Stimulated activated CD4-positive, alpha-beta T cell treated with anti-CD3 and anti-CD28 coated beads, TNF-alpha, amount 100 ng/mL, for 24 hours (primary cell): ENCODE data around the gene MRPL1.
"Not testable (repeated sequence)": the region's sequence is repeated elsewhere in the genome, so short reads cannot be mapped to it uniquely, and the experiment has no call there.

Experiments used
- DNase-seq, 3 experiments: peaks; one replicate each; pipeline ENCODE4 v3.0.0-alpha.2; 2020; ENCODE audit warnings: low read depth in 3 of 3

MRPL1 gene

DNA sequence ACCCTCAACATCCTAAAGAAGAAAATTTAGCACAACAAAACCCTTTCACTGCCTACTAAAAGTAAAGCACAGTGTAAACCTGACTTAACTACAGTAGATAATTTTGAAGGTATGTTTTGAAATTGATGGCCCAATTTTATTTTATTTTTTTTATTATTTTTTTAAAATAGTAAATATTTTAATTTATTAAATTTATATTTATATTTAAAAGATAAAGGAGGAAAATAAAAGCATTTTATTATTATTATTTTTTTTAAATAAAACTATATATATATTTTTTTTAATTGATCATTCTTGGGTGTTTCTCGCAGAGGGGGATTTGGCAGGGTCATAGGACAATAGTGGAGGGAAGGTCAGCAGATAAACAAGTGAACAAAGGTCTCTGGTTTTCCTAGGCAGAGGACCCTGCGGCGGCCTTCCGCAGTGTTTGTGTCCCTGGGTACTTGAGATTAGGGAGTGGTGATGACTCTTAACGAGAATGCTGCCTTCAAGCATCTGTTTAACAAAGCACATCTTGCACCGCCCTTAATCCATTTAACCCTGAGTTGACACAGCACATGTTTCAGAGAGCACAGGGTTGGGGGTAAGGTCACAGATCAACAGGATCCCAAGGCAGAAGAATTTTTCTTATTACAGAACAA lies 120.4 kb downstream of the MRPL1 start:
- DNase-seq, result not testable (repeated sequence)

DNA sequence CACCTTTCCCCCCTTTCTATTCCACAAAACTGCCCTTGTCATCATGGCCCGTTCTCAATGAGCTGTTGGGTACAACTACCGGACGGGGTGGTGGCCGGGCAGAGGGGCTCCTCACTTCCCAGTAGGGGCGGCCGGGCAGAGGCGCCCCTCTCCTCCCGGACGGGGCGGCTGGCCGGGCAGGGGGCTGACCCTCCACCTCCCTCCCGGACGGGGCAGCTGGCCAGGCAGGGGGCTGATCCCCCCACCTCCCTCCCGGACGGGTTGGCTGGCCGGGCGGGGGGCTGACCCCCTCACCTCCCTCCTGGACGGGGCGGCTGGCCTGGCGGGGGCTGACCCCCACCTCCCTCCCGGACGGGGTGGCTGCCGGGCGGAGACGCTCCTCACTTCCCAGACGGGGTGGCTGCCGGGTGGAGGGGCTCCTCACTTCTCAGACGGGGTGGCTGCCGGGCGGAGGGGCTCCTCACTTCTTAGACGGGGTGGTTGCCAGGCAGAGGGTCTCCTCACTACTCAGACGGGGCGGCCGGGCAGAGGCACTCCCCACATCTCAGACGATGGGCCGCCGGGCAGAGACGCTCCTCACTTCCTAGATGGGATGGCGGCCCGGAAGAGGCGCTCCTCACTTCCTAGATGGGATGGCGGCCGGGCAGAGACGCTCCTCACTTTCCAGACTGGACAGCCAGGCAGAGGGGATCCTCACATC lies 121.1 kb downstream of the MRPL1 start:
- DNase-seq, result not testable (repeated sequence)

DNA sequence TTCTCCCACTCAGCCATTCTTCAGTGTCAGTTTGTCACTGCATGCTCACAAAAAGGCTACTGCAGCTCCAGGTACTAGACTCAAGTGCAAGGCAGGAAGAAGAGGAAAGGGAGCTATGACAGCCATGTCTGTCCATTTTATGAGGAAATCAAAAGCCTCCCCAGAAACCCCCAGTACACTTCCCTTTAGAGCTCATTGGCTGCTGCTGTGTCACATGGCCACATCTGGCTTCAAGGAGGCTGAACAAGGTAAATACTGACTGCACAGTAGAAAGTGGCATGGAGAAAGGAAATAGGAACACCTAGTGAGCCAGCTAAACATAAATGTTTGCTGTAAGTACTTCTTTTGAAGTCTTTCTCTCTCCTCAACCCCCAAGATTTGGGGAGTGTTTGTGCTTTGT lies 127.3 kb downstream of the MRPL1 start:
- no peak for DNase-seq

DNA sequence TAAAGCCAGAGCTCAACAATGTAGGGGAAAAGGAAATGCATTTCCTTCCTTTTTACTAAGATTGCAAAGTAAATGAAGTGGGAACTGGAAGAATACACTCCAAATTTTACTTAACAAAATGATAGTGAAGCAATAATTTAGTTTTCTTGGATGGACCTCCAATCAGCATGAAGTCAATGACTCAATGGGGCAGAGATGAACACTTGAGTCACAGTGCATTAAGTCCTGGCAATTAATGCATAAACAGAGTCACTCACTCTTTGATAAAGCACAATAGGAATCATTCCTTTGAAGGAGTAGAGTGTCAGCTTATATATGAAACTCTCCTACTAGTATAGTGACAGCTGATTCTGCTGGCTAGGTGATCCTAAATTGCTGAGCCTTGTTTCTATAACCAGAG lies 127.8 kb downstream of the MRPL1 start:
- no peak for DNase-seq

DNA sequence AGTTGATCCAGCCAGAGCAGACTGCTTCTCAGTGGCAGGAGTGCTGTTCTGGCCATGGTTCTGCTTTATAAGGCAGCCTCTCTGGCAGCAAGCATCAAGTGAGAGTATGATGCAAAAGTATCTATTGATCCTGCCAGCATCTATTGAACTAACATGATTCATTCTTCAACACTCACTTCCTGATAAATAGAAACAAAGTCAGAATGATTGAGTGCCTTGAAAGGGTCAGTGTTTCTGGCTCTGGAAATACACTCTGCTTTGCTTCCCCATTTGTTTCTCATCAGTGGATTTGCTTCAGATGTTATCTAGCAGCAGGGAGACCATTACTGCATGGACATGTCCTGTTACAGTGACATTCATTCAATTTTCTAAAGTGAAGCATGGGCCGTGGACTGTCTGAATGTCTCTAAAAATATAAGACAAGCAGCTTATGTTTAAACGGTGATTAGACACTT lies 128.3 kb downstream of the MRPL1 start:
- no peak for DNase-seq

DNA sequence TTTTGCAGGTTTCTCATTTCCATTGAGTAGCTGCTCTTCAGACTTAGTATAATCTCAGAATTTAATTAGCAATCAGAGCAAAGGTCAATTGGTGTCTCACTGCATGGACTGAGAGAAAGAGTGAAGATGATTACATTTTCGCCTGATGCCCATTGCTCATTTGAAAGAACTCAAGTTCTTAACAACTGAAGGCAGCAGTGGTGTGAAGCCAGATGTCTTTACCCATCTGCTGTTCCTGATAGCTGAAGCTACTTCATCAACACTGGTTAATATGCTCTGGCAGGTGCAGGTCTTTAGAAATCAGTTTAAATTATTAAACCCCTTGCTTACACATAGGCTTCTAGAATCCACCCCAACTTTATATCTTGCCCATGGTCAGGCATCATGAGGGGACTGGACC lies 130.0 kb downstream of the MRPL1 start:
- no peak for DNase-seq

DNA sequence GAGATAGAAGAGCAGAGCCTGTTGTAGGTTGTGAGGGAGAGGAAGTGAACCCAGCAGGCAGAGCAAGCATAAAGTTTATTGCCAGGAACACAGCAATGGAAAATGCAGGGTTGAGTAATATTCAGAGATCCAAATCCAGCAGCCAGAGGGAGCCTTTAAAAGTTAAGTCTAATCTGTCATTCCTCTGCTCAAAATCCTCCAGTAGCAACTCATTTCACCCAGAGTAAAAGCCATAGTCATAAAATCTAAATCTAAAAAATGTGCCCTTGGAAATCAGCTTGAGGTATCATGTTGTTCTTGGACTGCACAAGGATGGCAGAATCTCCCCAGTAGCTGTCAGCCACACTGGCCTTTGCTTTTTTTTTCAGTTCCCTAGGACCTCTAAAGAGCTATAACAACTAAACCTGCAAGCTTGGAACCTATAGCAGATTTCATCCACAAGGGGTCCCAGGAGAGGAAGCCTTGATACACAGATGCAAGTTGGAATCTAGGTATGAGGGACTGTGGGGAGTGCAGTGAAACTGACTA lies 131.6 kb downstream of the MRPL1 start:
- no peak for DNase-seq

DNA sequence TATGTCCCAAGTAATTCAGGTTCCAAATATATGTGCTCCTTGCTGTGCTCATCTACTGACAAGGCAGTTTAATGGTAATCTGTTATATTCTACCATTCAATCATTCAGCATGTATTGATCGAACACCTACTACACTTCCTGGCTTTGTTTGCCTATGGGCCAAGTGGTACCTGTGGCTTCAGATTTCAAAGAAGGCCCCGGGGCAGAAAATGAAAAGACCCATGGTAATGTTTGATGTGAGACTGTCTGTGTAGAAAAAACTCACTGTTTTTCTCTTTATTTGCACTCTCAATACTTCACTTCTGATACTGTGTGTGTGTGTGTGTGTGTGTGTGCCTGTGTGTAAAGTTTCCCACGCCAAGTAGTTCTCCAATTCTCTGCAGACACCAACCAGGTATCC lies 133.4 kb downstream of the MRPL1 start:
- no peak for DNase-seq

DNA sequence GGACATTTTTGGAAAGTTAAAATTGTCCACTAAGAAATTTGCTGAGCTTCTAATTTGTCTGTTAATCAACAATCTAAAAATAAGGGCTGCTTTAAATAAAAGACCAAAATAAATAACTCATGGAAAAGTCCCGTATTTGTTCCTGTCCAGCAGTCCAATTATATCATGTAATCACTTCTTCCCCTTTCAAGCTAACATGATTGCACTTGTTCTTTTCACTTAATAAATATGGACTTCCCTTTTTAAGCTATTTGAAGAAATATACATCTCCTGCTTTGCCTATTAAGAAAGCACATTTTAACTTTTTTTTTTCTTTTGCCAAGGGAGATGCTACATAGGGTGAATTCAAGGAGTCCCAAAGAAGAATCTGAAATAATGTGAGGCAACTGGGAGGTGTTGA lies 138.9 kb downstream of the MRPL1 start:
- no peak for DNase-seq

DNA sequence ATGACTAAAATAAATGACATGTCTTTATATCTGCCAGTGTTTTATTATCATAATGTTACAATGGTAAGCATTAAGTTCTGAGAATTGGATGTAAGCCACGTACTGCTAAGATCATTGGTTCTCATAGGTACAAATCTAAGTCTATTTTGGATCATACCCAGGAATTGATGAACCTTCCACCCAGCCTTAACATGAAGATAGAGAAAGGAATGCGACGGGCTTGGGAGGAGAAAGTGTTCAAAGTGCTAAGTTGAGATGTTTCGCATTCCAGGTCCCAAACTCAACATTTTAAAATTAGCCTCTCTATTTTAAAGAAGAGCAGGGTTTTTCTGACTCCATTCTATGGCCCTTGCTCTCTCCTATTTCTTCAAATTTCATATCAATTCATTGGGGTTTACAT lies 139.6 kb downstream of the MRPL1 start:
- no peak for DNase-seq
